ENCODE data around the gene CEL. TPM values are rescaled to one million over a fixed set of nuclear protein-coding genes. Genes with fewer than 3 reads are reported as not detected.

Gene CEL
- total RNA-seq, 2 experiments from 2014 or later = 1.2 to 1.8 TPM

GRCh38 chr9:133094842-133095393 lies 33.1 kb downstream of the CEL start:
- TF ChIP-seq EZH2phosphoT487 (IDR thresholded peaks at IDR 0.05; ENCODE audit: borderline replicate concordance, low read depth, low read length) = no peak
- TF ChIP-seq CTCF (conservative IDR thresholded peaks at IDR 0.05; ENCODE audit: low read length) = peak; percentile 42
- Histone ChIP-seq H3K36me3 (ENCODE audit: insufficient read depth, low read length) (peaks cover 39% of the 10 kb centered on the region), H4K20me1 (ENCODE audit: insufficient read depth, low read length) (no peaks in the 10 kb centered on the region), H3K9me2 (ENCODE audit: insufficient read depth, low read length) (no peaks in the 10 kb centered on the region; the same call in 1 of the 2 replicates), H3K79me2 (ENCODE audit: insufficient read depth, low read depth, low read length) (no peaks in the 10 kb centered on the region), H3K4me1 (ENCODE audit: insufficient read depth, low read length, poor library complexity, severe bottlenecking) (no peaks in the 10 kb centered on the region), H3K9me3 (ENCODE audit: low read length) (peaks cover 11% of the 10 kb centered on the region; the same call in 1 of the 2 replicates), H3K4me3 (ENCODE audit: low read depth, low read length, poor library complexity, severe bottlenecking) (no peak overlapping the region), H3K4me2 (ENCODE audit: low read length) (no peak overlapping the region), H3K27ac (ENCODE audit: low read depth, low read length, poor library complexity, severe bottlenecking) (no peak overlapping the region), H2AFZ (ENCODE audit: low read length) (no peak overlapping the region)
- DNase-seq (ENCODE audit: low spot score) = no peak
- POLR2A ChIA-PET = interaction anchor here (0.7 kb wide), 1 partner anchor 48 kb away, joined by 6 read pairs; no protein-coding TSS in a partner anchor
- intact Hi-C loops (cut with micrococcal nuclease; ENCODE audit: unreplicated experiment) = no loop called here
- CTCF ChIA-PET (ENCODE audit: unreplicated experiment) = no interaction called here
- BruUV-seq (replicated peaks) = no TSS peak

GRCh38 chr9:133098104-133098754 lies 36.4 kb downstream of the CEL start:
- no peak overlapping the region for H3K4me3 ChIP-seq (ENCODE audit: low read depth, low read length, poor library complexity, severe bottlenecking)
- no TSS peak for BruUV-seq (replicated peaks)
- H3K4me2 ChIP-seq (ENCODE audit: low read length) = no peak overlapping the region
- no peaks in the 10 kb centered on the region for H4K20me1 ChIP-seq (ENCODE audit: insufficient read depth, low read length)
- no peaks in the 10 kb centered on the region for H3K4me1 ChIP-seq (ENCODE audit: insufficient read depth, low read length, poor library complexity, severe bottlenecking)
- POLR2A ChIA-PET = no interaction called here
- H3K27ac ChIP-seq (ENCODE audit: low read depth, low read length, poor library complexity, severe bottlenecking) = no peak overlapping the region
- no peaks in the 10 kb centered on the region; the same call in 1 of the 2 replicates for H3K9me2 ChIP-seq (ENCODE audit: insufficient read depth, low read length)
- intact Hi-C loops (cut with micrococcal nuclease; ENCODE audit: unreplicated experiment) = no loop called here
- H2AFZ ChIP-seq (ENCODE audit: low read length) = no peak overlapping the region
- no peak for DNase-seq (ENCODE audit: low spot score)
- peaks cover 64% of the 10 kb centered on the region for H3K36me3 ChIP-seq (ENCODE audit: insufficient read depth, low read length)
- no peak for TF ChIP-seq EZH2phosphoT487 (IDR thresholded peaks at IDR 0.05; ENCODE audit: borderline replicate concordance, low read depth, low read length)
- no peak for TF ChIP-seq CTCF (conservative IDR thresholded peaks at IDR 0.05; ENCODE audit: low read length)
- no peaks in the 10 kb centered on the region for H3K79me2 ChIP-seq (ENCODE audit: insufficient read depth, low read depth, low read length)
- CTCF ChIA-PET (ENCODE audit: unreplicated experiment) = no interaction called here
- peaks cover 11% of the 10 kb centered on the region; the same call in 1 of the 2 replicates for H3K9me3 ChIP-seq (ENCODE audit: low read length)

- peaks cover 11% of the 10 kb centered on the region; the same call in 1 of the 2 replicates for H3K9me3 ChIP-seq (ENCODE audit: low read length)
- POLR2A ChIA-PET = no interaction called here
Measured at GRCh38 chr9:133098871-133099270, 37.1 kb downstream of the CEL start.

More at GRCh38 chr9:133098871-133099270, 37.1 kb downstream of the CEL start:
- Histone ChIP-seq H2AFZ (ENCODE audit: low read length) (no peak overlapping the region), H3K4me1 (ENCODE audit: insufficient read depth, low read length, poor library complexity, severe bottlenecking) (no peaks in the 10 kb centered on the region), H3K27ac (ENCODE audit: low read depth, low read length, poor library complexity, severe bottlenecking) (no peak overlapping the region), H3K9me2 (ENCODE audit: insufficient read depth, low read length) (no peaks in the 10 kb centered on the region; the same call in 1 of the 2 replicates), H4K20me1 (ENCODE audit: insufficient read depth, low read length) (no peaks in the 10 kb centered on the region), H3K79me2 (ENCODE audit: insufficient read depth, low read depth, low read length) (no peaks in the 10 kb centered on the region), H3K4me2 (ENCODE audit: low read length) (no peak overlapping the region), H3K4me3 (ENCODE audit: low read depth, low read length, poor library complexity, severe bottlenecking) (no peak overlapping the region), H3K36me3 (ENCODE audit: insufficient read depth, low read length) (peaks cover 70% of the 10 kb centered on the region)
- no peak for TF ChIP-seq EZH2phosphoT487 (IDR thresholded peaks at IDR 0.05; ENCODE audit: borderline replicate concordance, low read depth, low read length)
- no peak for TF ChIP-seq CTCF (conservative IDR thresholded peaks at IDR 0.05; ENCODE audit: low read length)
- DNase-seq (ENCODE audit: low spot score) = no peak
- CTCF ChIA-PET (ENCODE audit: unreplicated experiment) = no interaction called here
- intact Hi-C loops (cut with micrococcal nuclease; ENCODE audit: unreplicated experiment) = no loop called here
- no TSS peak for BruUV-seq (replicated peaks)
